HG03442 (cell line): Measurements from ENCODE around the gene SMAD3.

Experiments used
- ATAC-seq: cut with Tn5 transposase; IDR thresholded peaks from one replicate; pipeline ENCODE4 v1.9.1; 2021; ENCODE audit warnings: mild to moderate bottlenecking, moderate library complexity; ENCODE audit not compliant: unreplicated experiment

The SMAD3 gene

GRCh38 chr15:67194171-67195114 lies 129.0 kb downstream of the SMAD3 start:
- no peak for ATAC-seq

DNA sequence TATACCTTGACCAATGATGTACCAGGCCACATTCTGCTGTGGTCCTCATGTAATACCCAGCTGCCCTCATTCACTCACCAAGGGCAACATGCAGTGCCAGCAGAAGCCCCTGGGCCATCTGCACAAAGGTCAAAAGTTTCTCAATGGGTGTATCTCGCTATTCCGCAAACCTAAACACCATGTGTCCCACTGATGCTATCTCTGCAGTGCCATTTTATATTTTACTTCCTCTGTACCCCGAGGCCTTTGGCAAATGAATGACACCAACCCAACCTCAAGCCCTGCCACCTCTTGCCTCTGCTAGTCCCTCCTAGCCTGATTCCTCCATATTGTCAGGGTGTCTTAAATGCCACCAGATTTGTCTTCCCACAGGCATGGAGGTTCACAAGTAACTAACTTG lies 129.9 kb downstream of the SMAD3 start:
- ATAC-seq = no peak

GRCh38 chr15:67196222-67196621 lies 130.8 kb downstream of the SMAD3 start:
- no peak for ATAC-seq

DNA sequence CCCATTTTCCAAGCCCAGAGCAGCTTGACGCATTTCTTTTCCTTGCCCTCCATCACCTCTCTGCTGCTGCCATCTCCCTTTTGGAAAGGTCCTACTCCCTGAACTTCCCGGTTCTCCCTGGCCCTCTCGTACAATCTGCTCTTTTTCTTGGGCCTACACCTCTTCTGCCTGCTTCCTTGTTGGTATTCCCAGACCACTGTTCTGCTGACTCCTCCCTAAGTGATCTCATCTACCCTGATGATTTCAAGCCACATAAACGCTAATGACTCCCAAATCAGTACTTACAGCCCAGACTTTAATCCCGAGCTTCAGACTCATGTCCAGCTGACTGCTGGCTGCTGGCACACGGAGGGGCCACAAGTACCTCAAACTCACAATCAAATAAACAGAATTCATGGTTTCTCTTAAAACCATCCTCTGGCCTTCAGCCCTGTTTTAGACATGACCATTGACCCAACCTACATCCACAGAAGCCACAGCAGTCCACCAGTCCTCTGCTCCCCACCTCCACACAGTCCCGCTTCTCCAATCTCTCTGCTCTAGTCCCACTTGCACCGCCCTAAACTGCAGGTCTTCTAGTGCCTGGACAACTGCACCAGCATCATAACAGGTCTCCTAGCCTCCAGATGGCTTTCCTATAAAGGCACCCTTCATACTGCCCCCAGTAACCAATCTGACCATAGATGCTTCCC lies 131.4 kb downstream of the SMAD3 start:
- no peak for ATAC-seq

DNA sequence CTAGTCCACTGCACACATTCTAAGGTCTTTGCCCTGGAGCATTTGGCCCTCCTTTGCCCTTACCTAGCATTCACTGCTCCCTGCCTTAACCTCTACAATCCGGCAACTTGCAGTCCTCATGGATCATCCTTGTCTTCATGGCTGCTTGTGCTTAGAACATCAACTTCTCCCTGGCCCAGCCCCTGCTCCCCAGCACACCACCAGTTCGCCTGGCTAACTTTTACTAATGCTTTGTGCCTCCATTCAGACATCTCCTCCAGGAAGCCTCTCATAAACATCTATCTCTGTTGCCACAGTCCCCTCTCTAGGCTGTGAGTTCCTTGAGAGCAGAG lies 131.9 kb downstream of the SMAD3 start:
- no peak for ATAC-seq

GRCh38 chr15:67198157-67198754 lies 132.9 kb downstream of the SMAD3 start:
- no peak for ATAC-seq

GRCh38 chr15:67199391-67199790 lies 134.0 kb downstream of the SMAD3 start:
- no peak for ATAC-seq

DNA sequence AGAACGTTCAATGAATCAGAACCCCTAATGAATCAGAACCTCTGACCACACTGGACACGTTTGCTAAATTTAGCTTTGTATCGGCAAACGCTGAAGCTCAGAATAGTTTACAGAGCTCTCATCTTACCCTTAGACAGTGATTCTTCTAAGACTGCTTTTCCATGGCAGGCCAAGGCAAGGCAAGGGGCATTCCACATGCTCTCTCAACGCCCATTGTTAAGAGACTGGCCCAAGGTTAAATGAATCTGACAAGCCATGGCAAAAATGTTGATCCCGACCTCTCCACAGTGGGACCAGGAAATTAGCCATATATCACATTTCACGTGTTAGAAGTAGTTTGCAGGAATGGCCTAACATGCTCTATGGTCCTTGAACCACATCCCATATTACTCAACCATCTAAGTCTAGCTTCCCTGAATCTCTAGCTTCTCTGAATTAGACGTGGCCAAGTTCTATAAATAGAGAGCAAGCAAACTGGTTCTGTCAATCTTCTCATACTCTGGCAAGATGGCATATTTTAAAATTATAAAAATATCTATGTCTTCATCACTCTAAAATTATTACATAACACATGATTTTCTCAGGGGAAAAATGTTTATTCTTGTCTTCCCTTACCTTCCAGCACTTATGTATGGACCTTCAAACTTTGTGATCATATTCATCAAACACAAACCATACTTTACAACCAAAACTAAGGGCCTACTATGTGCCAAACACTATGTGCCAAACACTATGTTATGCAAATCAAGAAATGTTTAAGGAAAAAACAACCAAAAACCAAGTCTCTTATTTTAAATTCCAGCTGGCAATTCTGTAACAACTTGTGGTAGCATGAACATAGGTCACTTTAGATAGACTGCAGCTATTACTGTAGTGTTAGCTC lies 134.7 kb downstream of the SMAD3 start:
- ATAC-seq = no peak

GRCh38 chr15:67201136-67201535 lies 135.7 kb downstream of the SMAD3 start:
- ATAC-seq = no peak

GRCh38 chr15:67202091-67202490 lies 136.7 kb downstream of the SMAD3 start:
- ATAC-seq = no peak

DNA sequence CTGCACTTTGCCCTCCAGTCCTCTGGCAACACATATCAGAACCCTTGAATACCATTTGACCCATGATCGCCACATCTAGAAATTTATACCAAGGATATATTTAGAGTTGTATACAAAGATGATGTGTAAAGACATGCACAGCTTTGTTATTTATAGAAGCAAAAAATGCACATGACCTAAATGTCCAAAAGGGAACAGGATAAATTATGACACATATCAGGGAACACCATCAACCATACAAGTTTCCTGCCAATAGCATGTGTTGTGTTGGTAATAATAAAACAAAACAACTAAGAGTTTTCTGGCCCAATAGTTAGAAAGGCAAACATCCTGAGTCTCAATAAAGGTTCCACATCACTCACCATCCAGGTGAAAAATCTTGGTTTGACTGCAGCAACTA lies 137.6 kb downstream of the SMAD3 start:
- ATAC-seq = no peak

GRCh38 chr15:67207555-67208207 lies 142.3 kb downstream of the SMAD3 start:
- ATAC-seq = no peak

GRCh38 chr15:67208396-67208795 lies 143.0 kb downstream of the SMAD3 start:
- no peak for ATAC-seq

DNA sequence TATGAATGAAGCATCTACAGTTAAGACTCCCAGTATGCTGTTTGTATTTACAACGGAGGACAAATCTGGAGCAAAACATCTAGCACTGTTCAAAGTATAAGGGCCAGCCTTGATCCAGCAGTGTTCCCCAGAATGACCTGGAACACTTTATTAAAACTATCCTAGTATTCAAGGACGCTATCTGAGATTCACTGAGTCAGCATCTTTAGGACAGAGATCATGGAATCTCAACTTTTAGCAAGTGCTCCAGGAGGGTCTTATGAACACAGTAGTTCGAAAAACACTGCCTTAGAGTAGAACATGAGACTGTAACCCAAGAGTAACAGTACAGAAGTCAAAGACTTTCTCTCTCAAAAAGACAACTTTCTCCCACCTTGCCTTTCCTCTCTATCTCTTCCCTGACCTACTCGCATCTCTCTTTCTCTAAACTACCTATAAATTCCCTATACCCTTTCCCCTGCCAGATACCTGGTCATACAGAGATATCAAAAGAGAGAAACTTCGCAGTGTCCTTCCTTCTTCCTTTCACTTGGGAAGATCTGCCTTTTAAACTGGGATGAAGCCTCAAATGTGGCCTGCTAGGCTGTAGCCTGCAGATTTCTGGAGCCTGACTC lies 145.3 kb downstream of the SMAD3 start:
- no peak for ATAC-seq

GRCh38 chr15:67212684-67213367 lies 147.4 kb downstream of the SMAD3 start:
- ATAC-seq = no peak

DNA sequence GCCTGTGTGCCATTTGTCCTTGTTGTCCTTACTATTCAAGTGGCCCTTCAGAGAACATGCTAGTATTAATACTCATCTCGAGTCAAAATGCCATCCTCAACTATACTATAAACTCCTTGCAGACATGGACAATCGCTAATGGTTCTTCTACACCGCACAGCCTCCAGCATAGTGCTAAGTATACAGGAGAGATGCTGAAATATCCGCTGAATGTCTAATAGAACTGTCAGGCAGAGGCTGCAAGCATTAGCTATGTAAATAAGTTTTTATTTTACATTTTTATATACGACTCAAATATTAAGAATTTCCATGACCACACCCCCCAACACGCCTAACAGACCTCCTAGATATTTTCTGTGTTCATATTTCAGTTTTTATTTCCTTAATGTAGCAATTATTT lies 149.7 kb downstream of the SMAD3 start:
- ATAC-seq = no peak

DNA sequence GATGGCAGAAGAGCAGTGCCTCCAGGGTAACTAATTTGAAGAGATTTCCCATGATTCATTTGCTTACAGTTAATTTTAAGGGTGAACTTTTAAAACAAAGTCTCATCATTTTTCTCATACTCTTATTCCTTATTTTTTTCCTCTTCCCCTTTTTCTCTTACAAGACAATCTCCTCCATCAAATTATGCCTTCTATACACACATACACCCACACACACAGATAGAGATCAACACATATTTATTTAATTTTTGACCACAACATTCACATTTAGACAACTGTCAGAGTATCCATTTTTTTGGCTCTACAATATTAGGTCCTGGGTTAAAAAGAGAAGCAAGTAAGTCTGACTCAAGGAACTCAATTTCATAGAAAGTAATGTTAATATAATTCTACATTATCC lies 151.5 kb downstream of the SMAD3 start:
- no peak for ATAC-seq

GRCh38 chr15:67218428-67218827 lies 153.0 kb downstream of the SMAD3 start:
- no peak for ATAC-seq

DNA sequence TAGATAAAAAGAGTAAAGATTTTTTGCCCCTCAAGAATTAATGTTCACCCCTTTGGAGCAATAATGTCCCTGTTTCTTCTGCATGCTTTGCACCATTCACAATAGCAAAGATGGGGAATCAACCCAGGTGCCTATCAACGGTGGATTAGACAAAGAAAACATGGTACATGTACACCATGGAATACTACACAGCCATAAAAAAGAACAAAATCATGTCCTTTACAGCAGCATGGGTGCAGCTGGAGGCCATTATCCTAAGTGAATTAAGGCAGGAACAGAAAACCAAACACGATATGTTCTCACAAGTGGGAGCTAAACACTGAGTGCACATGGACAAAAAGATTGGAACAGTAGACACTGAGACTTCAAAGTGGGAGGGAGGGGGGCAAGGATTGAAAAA lies 153.9 kb downstream of the SMAD3 start:
- ATAC-seq = no peak
